ENCODE data around the gene HEYL.
A peak's percentile ranks its signal among the peaks of the same experiment; 100 is the strongest.

HEYL gene

GRCh38 chr1:39659110-39659509 lies 19.7 kb upstream of the HEYL start:
- no peak overlapping the region for H3K4me3 ChIP-seq (ENCODE audit: low read depth, low read length)
- no peak for TF ChIP-seq CTCF (IDR thresholded peaks at IDR 0.05; ENCODE audit: control insufficient read depth, extremely low read depth, insufficient read depth)
- no peak for DNase-seq (ENCODE audit: low read depth)

- no peak overlapping the region for H3K4me3 ChIP-seq (ENCODE audit: low read depth, low read length)
- peak; percentile 40 for DNase-seq (ENCODE audit: low read depth)
- TF ChIP-seq CTCF (IDR thresholded peaks at IDR 0.05; ENCODE audit: control insufficient read depth, extremely low read depth, insufficient read depth), result peak; percentile 85
Observed at GRCh38 chr1:39657923-39658485, 18.6 kb upstream of the HEYL start.

DNA sequence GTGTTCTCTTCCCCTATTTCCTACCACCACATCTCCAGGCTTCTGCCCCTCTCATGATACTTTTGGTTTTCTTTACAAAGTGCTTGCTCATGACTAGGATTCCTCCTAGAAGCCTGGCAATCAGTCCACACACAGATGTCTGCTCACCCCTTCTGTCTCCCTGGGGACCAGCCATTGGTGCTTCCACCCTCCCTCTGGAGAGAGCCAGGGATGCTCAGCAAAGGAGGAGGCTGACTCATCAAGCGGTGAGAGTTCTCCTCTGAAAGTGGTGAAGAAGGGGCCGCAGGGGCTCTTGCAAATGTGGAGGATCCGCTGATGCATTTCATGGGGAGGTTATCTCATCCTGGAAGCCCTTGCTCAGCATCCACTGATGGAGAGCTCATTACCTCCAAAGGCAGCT lies 18.0 kb upstream of the HEYL start:
- no peak overlapping the region for H3K4me3 ChIP-seq (ENCODE audit: low read depth, low read length)
- no peak for TF ChIP-seq CTCF (IDR thresholded peaks at IDR 0.05; ENCODE audit: control insufficient read depth, extremely low read depth, insufficient read depth)
- no peak for DNase-seq (ENCODE audit: low read depth)

GRCh38 chr1:39656391-39656790 lies 16.9 kb upstream of the HEYL start:
- DNase-seq (ENCODE audit: low read depth), result no peak
- no peak for TF ChIP-seq CTCF (IDR thresholded peaks at IDR 0.05; ENCODE audit: control insufficient read depth, extremely low read depth, insufficient read depth)
- no peak overlapping the region for H3K4me3 ChIP-seq (ENCODE audit: low read depth, low read length)

DNA sequence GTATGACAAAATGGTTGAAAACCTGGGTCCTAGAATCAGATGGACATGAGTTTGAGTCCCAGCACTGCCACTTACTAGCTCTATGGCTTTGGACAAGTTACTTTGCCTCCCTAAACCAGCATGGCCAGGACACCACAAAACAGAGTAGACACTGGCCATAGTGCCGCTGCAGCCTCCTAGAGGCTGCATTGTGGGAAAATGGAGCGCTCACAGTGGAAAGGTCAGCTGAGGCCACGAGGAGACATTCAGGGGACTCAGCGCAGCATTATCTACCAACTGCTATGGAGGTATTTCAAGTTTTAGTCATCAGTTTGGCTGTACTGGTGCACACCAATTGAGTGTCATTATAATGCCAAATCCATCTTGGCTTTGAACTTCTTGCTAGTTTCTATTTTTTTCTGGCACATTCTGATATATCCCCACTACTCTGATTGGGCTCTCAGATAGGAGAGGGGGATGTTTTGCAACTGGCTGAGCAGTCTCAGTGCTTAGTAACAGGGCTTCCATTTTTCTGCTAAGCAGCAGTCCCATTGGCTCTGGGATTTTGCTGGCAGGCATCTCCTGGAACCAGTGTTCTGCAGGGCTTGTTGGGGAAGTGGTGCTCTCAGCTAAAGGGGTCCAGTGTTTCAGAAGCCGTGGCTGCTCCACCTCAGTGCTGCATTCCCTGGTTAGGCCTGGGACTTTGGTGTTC lies 16.3 kb upstream of the HEYL start:
- no peak overlapping the region for H3K4me3 ChIP-seq (ENCODE audit: low read depth, low read length)
- TF ChIP-seq CTCF (IDR thresholded peaks at IDR 0.05; ENCODE audit: control insufficient read depth, extremely low read depth, insufficient read depth), result no peak
- no peak for DNase-seq (ENCODE audit: low read depth)

DNA sequence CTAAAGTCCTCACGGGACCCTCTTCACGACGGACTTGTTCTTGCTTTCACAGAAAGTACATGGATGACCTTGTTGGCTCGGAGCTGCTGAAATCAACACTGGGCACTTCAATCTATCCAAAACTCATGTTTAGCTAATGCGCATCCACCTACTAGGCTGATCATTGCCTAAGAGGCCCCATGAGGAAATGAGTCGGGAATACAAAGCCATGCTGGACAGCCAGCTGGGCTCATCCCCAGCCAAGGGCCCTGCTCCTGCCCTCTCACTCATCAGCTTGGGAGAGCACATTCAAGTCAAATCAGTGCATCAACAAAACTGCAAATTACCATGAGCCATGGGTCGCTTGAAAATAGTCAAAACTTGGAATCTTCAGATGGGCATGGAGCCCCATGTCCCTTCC lies 14.8 kb upstream of the HEYL start:
- no peak for TF ChIP-seq CTCF (IDR thresholded peaks at IDR 0.05; ENCODE audit: control insufficient read depth, extremely low read depth, insufficient read depth)
- DNase-seq (ENCODE audit: low read depth), result no peak

DNA sequence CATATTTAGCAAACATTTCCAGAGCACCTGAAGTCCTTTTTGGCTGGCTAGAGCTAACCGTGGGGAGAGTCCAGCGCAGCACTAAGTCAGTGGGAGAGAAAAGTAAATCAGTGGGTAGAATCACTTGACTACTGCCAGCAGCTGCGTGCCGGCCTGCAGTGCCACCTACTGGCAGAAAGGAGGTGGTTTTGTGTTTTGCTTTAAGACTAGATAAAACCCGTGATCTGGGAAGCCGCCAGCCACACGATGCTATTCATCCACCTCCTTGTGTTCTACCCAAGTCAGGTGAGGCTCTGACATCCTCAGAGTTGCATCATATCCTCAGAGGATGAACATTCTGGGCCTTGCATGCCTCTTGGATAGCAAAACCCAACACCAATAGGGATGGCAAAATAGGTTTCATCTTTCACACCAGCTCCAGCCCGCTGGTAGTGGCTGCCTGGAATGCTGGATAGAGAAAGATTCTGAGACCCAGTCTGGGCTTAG lies 14.1 kb upstream of the HEYL start:
- DNase-seq (ENCODE audit: low read depth), result peak; percentile 85
- no peak overlapping the region for H3K4me3 ChIP-seq (ENCODE audit: low read depth, low read length)

More for the DNA sequence above, 14.8 kb upstream of the HEYL start:
- no peak overlapping the region for H3K4me3 ChIP-seq (ENCODE audit: low read depth, low read length)

More for the DNA sequence above, 14.1 kb upstream of the HEYL start:
- TF ChIP-seq CTCF (IDR thresholded peaks at IDR 0.05; ENCODE audit: control insufficient read depth, extremely low read depth, insufficient read depth), result peak; percentile 96

All from LNCaP clone FGC (cell line).